HFF-Myc (cell line): ENCODE results near the gene COX10.
"Not testable (repeated sequence)": the region's sequence is repeated elsewhere in the genome, so short reads cannot be mapped to it uniquely, and the experiment has no call there.

ENCODE experiments used
- DNase-seq: peaks from one replicate; pipeline ENCODE4 v3.0.0-alpha.2; 2011; ENCODE audit warnings: low read depth; ENCODE audit errors: extremely low read depth
- H3K4me3 ChIP-seq: replicated peaks from 2 replicates; pipeline ENCODE4 v1.5.1; 2011; ENCODE audit warnings: low read depth, mild to moderate bottlenecking, control low read depth, low read length
- CTCF ChIP-seq: IDR thresholded peaks from 2 replicates; pipeline ENCODE4 v1.5.1; 2012; ENCODE audit warnings: mild to moderate bottlenecking, low read depth, low read length, control low read depth; ENCODE audit errors: missing control alignments

COX10 gene

GRCh38 chr17:14158707-14159106 lies 89.4 kb downstream of the COX10 start:
- DNase-seq = no peak
- TF ChIP-seq CTCF = no peak
- H3K4me3 ChIP-seq = no peak overlapping the region

- TF ChIP-seq CTCF = no peak
- no peak for DNase-seq
- H3K4me3 ChIP-seq = no peak overlapping the region
Measured at GRCh38 chr17:14161419-14161818, 92.1 kb downstream of the COX10 start.

- H3K4me3 ChIP-seq = no peak overlapping the region
- DNase-seq = no peak
- TF ChIP-seq CTCF = no peak
Measured at GRCh38 chr17:14165616-14166015, 96.3 kb downstream of the COX10 start.

GRCh38 chr17:14167831-14168230 lies 98.5 kb downstream of the COX10 start:
- DNase-seq, H3K4me3 ChIP-seq: not testable (repeated sequence)

GRCh38 chr17:14168582-14168981 lies 99.3 kb downstream of the COX10 start:
- no peak for DNase-seq
- TF ChIP-seq CTCF = no peak
- H3K4me3 ChIP-seq = no peak overlapping the region

- no peak overlapping the region for H3K4me3 ChIP-seq
- TF ChIP-seq CTCF = no peak
- no peak for DNase-seq
Measured at GRCh38 chr17:14169287-14169686, 100.0 kb downstream of the COX10 start.

- no peak for TF ChIP-seq CTCF
- DNase-seq = no peak
- H3K4me3 ChIP-seq = no peak overlapping the region
Measured at GRCh38 chr17:14169901-14170300, 100.6 kb downstream of the COX10 start.

- DNase-seq = not testable (repeated sequence)
Measured at GRCh38 chr17:14176989-14177388, 107.7 kb downstream of the COX10 start.

GRCh38 chr17:14177801-14178200 lies 108.5 kb downstream of the COX10 start:
- H3K4me3 ChIP-seq, DNase-seq: not testable (repeated sequence)

More at GRCh38 chr17:14176989-14177388, 107.7 kb downstream of the COX10 start:
- not testable (repeated sequence) for H3K4me3 ChIP-seq

GRCh38 chr17:14179951-14180350 lies 110.6 kb downstream of the COX10 start:
- DNase-seq, H3K4me3 ChIP-seq: not testable (repeated sequence)

- H3K4me3 ChIP-seq, DNase-seq: not testable (repeated sequence)
Measured at GRCh38 chr17:14182084-14182483, 112.8 kb downstream of the COX10 start.

GRCh38 chr17:14184536-14184935 lies 115.2 kb downstream of the COX10 start:
- DNase-seq = not testable (repeated sequence)

More at GRCh38 chr17:14184536-14184935, 115.2 kb downstream of the COX10 start:
- H3K4me3 ChIP-seq = not testable (repeated sequence)
